Choroid plexus epithelial cell (primary cell): ENCODE results near the gene CCDC124.

Experiments
- DNase-seq: peaks from one replicate; pipeline ENCODE4 v3.0.0-alpha.2; 2010; ENCODE audit warnings: low read depth
- H3K4me3 ChIP-seq: 2 replicates; pipeline ENCODE4 v1.5.1; 2011; ENCODE audit warnings: low read depth, mild to moderate bottlenecking, control low read depth, low read length, moderate library complexity
- CTCF ChIP-seq: conservative IDR thresholded peaks from 2 replicates; pipeline ENCODE4 v1.5.1; 2011; ENCODE audit warnings: low read depth, mild to moderate bottlenecking, control low read depth, inconsistent platforms, low read length, moderate library complexity

Gene CCDC124

GRCh38 chr19:17988161-17988560 lies 55.3 kb downstream of the CCDC124 start:
- no peak overlapping the region for H3K4me3 ChIP-seq
- no peak for DNase-seq
- TF ChIP-seq CTCF, result no peak

- no peak overlapping the region for H3K4me3 ChIP-seq
- TF ChIP-seq CTCF, result no peak
- DNase-seq, result no peak
Measured at GRCh38 chr19:17989425-17990094, 56.7 kb downstream of the CCDC124 start.

DNA sequence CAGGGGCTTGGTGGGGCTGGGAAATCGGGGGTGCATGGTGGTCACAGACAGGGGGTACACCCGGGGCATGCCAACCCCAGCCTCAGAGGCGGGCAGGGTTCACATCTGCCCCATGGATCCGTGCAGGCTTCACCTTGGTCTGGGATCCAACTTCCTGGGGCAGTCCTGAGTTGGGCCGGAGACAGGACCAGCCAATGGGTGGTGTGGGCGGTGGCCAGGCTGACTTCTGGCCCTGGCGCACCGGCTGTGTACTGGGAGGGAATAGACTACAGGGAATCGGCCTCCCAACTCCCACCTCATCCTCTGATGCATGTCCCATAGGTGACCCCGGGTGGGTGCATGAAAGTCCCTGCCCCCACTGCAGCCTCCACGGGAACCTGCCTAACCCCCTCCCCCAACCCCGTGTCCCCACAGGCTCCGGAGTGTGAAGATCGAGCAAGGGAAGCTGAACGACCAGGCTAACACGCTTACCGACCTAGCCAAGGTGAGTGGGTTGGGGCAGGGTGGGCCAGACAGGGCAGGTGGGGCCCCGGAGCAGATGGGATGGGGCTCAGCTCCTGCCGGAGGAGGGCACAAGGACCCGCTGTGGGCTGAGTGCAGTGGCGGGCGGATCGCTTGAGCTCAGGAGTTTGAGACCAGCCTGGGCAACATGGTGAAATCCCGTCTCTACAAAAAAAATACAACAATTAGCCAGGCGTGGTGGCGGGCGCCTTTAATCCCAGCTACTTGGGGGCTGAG lies 60.4 kb downstream of the CCDC124 start:
- no peak for TF ChIP-seq CTCF
- no peak for DNase-seq
- H3K4me3 ChIP-seq, result no peak overlapping the region
